Smooth muscle cell (in vitro differentiated cells): ENCODE data around the gene UBALD1. TPM values are rescaled to one million over a fixed set of nuclear protein-coding genes. Genes with fewer than 3 reads are reported as not detected.

Experiments
- DNase-seq: peaks from one replicate; lab custom pipeline; 2025; ENCODE audit not compliant: unreplicated experiment; lab: John Stamatoyannopoulos, UW
- H2AFZ ChIP-seq: fragments of 200-600 bp; sonication (generic); 2 replicates; pipeline ENCODE4 v1.6.0; 2016; ENCODE audit warnings: antibody characterized with exemption, low read depth, mild to moderate bottlenecking
- H3F3A ChIP-seq: fragments of 200-600 bp; sonication (generic); 2 replicates; pipeline ENCODE4 v1.6.0; 2017; ENCODE audit warnings: antibody characterized with exemption, low read depth
- H3K27ac ChIP-seq: fragments of 200-600 bp; sonication (generic); 2 replicates; pipeline ENCODE4 v1.5.1; 2016; ENCODE audit warnings: low read depth, mild to moderate bottlenecking
- H3K27me3 ChIP-seq: fragments of 200-600 bp; sonication (generic); 2 replicates; pipeline ENCODE4 v1.6.1; 2016; ENCODE audit warnings: low read depth, mild to moderate bottlenecking
- H3K36me3 ChIP-seq: fragments of 200-600 bp; sonication (generic); 2 replicates; pipeline ENCODE4 v1.5.1; 2016; ENCODE audit warnings: low read depth
- H3K4me1 ChIP-seq: fragments of 200-600 bp; sonication (generic); 2 replicates; pipeline ENCODE4 v1.5.1; 2016; ENCODE audit warnings: low read depth
- H3K4me2 ChIP-seq: fragments of 200-600 bp; sonication (generic); 2 replicates; pipeline ENCODE4 v1.6.0; 2016; ENCODE audit warnings: mild to moderate bottlenecking
- H3K4me3 ChIP-seq: fragments of 200-600 bp; sonication (generic); 2 replicates; pipeline ENCODE4 v1.5.1; 2016; ENCODE audit warnings: mild to moderate bottlenecking
- H3K79me2 ChIP-seq: fragments of 200-600 bp; sonication (generic); 2 replicates; pipeline ENCODE4 v1.6.0; 2016; ENCODE audit warnings: low read depth, mild to moderate bottlenecking
- H3K9ac ChIP-seq: fragments of 200-600 bp; sonication (generic); 2 replicates; pipeline ENCODE4 v1.6.0; 2016; ENCODE audit warnings: low read depth
- H3K9me3 ChIP-seq: fragments of 200-600 bp; sonication (generic); replicated peaks from 2 replicates; pipeline ENCODE4 v1.5.1; 2016; ENCODE audit warnings: low read depth
- H4K20me1 ChIP-seq: fragments of 200-600 bp; sonication (generic); 2 replicates; pipeline ENCODE4 v1.6.0; 2016; ENCODE audit warnings: low read depth
- CTCF ChIP-seq: fragments of 200-600 bp; sonication (generic); IDR thresholded peaks from 2 replicates; pipeline ENCODE4 v1.5.1; 2017; ENCODE audit warnings: borderline replicate concordance, mild to moderate bottlenecking, antibody characterized with exemption; ENCODE audit not compliant: insufficient read depth, poor library complexity, severe bottlenecking
- WGBS: methylation state at CpG from one replicate; pipeline ENCODE4 v1.1.7; 2016; ENCODE audit warnings: low lambda C conversion rate; 5-methylcytosine and 5-hydroxymethylcytosine counted together
- polyA plus RNA-seq: library from polyadenylated mRNA; unstranded; fragments of >200 nt; fragmentation: Nextera tagmentation; extraction: Ambion mirVana; gene quantifications from 2 replicates; pipeline ENCODE4 v1.2.1, GENCODE V29; 2016
- total RNA-seq: library from RNA; depleted of rRNA; stranded (reverse); fragments of >200 nt; gene quantifications from 2 replicates; pipeline ENCODE4 v1.2.3, GENCODE V29; 2014

UBALD1 gene
- total and polyA plus RNA-seq, 2 experiments from 2014 or later = 3.6 to 13.6 TPM

- Histone ChIP-seq H3K9me3 (no peaks in the 10 kb centered on the region), H3K79me2 (peaks cover 99% of the 10 kb centered on the region), H3K4me3 (no peak overlapping the region), H3K27me3 (no peaks in the 10 kb centered on the region), H3K36me3 (no peaks in the 10 kb centered on the region), H3F3A (no peaks in the 10 kb centered on the region), H2AFZ (no peak overlapping the region), H3K9ac (no peak overlapping the region), H3K4me2 (no peak overlapping the region), H3K27ac (no peak overlapping the region), H4K20me1 (peaks cover 99% of the 10 kb centered on the region), H3K4me1 (no peaks in the 10 kb centered on the region)
- 97% methylated on average over 5 of the region's 5 CpGs for WGBS
- DNase-seq = no peak
- no peak for TF ChIP-seq CTCF
Observed at GRCh38 chr16:4641306-4641687, 26.6 kb upstream of the UBALD1 start.

- H3K36me3 ChIP-seq = no peaks in the 10 kb centered on the region
- no peaks in the 10 kb centered on the region for H3K9me3 ChIP-seq
- H3K9ac ChIP-seq = no peak overlapping the region
- peaks cover 100% of the 10 kb centered on the region for H3K79me2 ChIP-seq
- H3K4me1 ChIP-seq = no peaks in the 10 kb centered on the region
- 94% methylated on average over 19 of the region's 19 CpGs for WGBS
- H3F3A ChIP-seq = no peaks in the 10 kb centered on the region
- no peak for DNase-seq
- H3K4me3 ChIP-seq = no peak overlapping the region
- no peak overlapping the region for H3K4me2 ChIP-seq
- peaks cover 99% of the 10 kb centered on the region for H4K20me1 ChIP-seq
- no peak overlapping the region for H2AFZ ChIP-seq
- no peak overlapping the region for H3K27ac ChIP-seq
- H3K27me3 ChIP-seq = no peaks in the 10 kb centered on the region
- TF ChIP-seq CTCF = no peak
Observed at GRCh38 chr16:4640572-4641305, 26.1 kb upstream of the UBALD1 start.

DNA sequence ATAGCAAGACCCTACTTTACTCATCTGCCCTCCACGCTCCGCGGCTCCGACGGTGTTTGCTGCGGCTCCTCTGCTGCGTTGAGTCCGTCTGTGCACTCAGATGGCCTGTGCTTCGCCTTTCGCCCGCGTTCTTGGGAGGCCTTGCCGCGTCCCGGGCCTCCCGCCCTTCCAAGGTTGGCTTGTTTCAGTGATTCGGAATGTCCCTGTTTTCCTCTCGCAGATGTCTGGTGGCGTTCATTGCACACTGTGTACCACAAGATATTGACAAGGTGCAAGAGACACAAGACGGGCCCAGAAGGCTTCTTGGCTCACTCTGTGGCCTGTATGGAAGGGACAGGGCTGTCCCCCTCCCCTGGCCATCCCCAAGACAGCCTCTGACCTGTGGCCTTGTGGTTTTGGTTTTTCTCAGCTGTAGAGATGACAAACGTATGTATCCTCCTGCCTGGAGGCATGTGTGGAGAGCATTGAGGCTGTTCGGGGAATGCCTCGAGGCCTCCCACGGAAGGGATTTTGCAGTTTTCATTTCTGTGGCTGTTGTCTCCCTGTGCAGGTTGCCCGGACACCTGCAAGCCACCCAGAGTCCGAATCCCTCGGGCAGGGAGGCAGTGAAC lies 25.3 kb upstream of the UBALD1 start:
- H3F3A ChIP-seq = no peaks in the 10 kb centered on the region
- no peak for TF ChIP-seq CTCF
- no peaks in the 10 kb centered on the region for H3K36me3 ChIP-seq
- no peaks in the 10 kb centered on the region for H3K27me3 ChIP-seq
- no peak overlapping the region for H3K27ac ChIP-seq
- 90% methylated on average over 27 of the region's 27 CpGs for WGBS
- no peak overlapping the region for H3K4me3 ChIP-seq
- DNase-seq = no peak
- H3K9ac ChIP-seq = no peak overlapping the region
- no peaks in the 10 kb centered on the region for H3K9me3 ChIP-seq
- no peak overlapping the region for H2AFZ ChIP-seq
- H3K4me1 ChIP-seq = no peaks in the 10 kb centered on the region
- peaks cover 99% of the 10 kb centered on the region for H4K20me1 ChIP-seq
- peaks cover 100% of the 10 kb centered on the region for H3K79me2 ChIP-seq
- no peak overlapping the region for H3K4me2 ChIP-seq
